HG03457 (cell line): ENCODE data around the gene SLC6A9.

Experiments
- ATAC-seq: cut with Tn5 transposase; IDR thresholded peaks from one replicate; pipeline ENCODE4 v1.9.1; 2021; ENCODE audit warnings: moderate number of reproducible peaks; ENCODE audit not compliant: unreplicated experiment

Gene SLC6A9

GRCh38 chr1:44008259-44008658 is 23.0 kb downstream of the SLC6A9 start:
- ATAC-seq: no peak

- ATAC-seq: no peak
These were observed 28.6 kb downstream of the SLC6A9 start for GRCh38 chr1:44002606-44003157.

- no peak for ATAC-seq
These were observed 29.1 kb downstream of the SLC6A9 start for GRCh38 chr1:44002165-44002564.

- no peak for ATAC-seq
These were observed 31.1 kb downstream of the SLC6A9 start for GRCh38 chr1:44000122-44000665.

- ATAC-seq: no peak
These were observed 31.8 kb downstream of the SLC6A9 start for GRCh38 chr1:43999455-43999854.

GRCh38 chr1:43998000-43998378 is 33.3 kb downstream of the SLC6A9 start:
- no peak for ATAC-seq

- ATAC-seq: no peak
These were observed 33.8 kb downstream of the SLC6A9 start for GRCh38 chr1:43997295-43997999.

- no peak for ATAC-seq
These were observed 34.5 kb downstream of the SLC6A9 start for GRCh38 chr1:43996733-43997115.

- no peak for ATAC-seq
These were observed 35.1 kb downstream of the SLC6A9 start for GRCh38 chr1:43995984-43996732.

- ATAC-seq: no peak
These were observed 36.2 kb downstream of the SLC6A9 start for GRCh38 chr1:43994794-43995790.

GRCh38 chr1:43994071-43994470 is 37.2 kb downstream of the SLC6A9 start:
- ATAC-seq: no peak

GRCh38 chr1:43993206-43993914 is 37.9 kb downstream of the SLC6A9 start:
- ATAC-seq: no peak

GRCh38 chr1:43992232-43992995 is 38.8 kb downstream of the SLC6A9 start:
- no peak for ATAC-seq

- peak; percentile 41 for ATAC-seq
These were observed 39.6 kb downstream of the SLC6A9 start, which contains the start of gene CCDC24 for GRCh38 chr1:43991476-43992231. Gene CCDC24 (plus strand): TSS chr1:43991599. CDS start chr1:43991879, 280 bp downstream.

GRCh38 chr1:43991200-43991475 is 40.1 kb downstream of the SLC6A9 start:
- ATAC-seq: no peak

GRCh38 chr1:43990271-43991199 is 40.7 kb downstream of the SLC6A9 start:
- ATAC-seq: no peak

GRCh38 chr1:43987159-43987902 is 43.9 kb downstream of the SLC6A9 start:
- ATAC-seq: no peak
